ENCODE data around the gene CHKB.

CHKB gene

DNA sequence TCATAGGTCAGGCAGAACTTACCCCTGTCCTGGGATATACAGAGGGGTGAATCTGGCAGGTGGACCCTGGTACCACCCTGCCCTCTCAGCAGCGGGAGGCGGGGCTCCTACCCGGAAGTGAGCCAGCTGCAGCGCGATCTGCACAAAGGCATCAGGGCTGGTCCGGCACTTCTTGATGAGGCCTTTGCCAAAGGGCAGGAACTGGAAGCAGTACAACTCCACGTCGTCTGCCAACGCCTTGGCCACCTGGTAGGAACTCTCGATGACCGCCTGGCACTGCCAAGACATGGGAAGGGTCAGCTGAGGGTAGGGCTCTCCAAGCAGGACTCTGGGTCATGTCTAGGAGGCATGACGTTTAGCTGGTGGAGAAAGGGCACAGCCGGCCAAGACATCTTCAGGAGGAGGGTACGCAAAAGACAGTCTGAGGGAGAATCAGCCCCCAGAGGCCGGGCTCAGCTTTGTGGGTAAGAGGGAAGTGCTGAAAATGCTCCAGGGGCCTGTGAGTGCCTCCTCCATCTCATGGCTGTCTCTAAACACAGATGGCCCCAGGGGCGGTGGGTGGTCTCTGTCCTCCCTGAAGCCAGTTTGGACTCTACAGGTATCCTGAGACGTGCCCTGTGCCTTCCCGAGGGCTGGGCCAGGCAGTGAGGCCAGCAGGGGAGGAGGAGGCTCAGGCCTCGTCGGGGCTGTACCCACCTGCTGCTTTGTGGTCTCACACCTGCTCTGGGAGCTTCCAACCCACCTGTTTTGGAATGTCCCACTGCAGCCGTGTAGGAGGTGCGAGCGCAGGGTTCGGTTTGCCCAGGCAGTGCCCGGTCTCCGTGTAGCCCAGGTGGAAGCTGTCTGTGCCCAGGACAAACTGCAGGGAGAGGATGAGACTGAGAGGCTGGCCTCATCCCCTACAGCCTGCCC is 11.1 kb downstream of the CHKB start:
- DNase-seq: no peak

DNA sequence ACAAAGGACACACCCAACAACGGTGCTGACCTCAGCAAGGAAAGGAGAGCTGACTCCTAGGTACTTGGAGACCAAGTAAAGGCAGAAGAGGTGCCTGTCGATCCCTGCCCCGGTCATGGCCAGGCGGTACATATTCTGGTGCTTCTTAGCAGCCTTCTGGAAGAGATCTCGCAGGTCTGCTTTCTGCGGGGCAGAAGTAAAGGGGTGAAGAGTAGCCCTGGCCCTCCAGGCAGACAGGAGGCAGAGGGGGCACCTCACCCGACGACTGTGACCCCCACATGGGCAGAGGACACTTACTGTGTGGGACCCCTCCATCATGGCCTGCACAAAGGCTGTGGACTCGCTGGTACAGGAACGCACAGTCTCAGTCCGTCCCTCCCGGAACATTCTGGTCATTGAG is 11.8 kb downstream of the CHKB start:
- DNase-seq: no peak

DNA sequence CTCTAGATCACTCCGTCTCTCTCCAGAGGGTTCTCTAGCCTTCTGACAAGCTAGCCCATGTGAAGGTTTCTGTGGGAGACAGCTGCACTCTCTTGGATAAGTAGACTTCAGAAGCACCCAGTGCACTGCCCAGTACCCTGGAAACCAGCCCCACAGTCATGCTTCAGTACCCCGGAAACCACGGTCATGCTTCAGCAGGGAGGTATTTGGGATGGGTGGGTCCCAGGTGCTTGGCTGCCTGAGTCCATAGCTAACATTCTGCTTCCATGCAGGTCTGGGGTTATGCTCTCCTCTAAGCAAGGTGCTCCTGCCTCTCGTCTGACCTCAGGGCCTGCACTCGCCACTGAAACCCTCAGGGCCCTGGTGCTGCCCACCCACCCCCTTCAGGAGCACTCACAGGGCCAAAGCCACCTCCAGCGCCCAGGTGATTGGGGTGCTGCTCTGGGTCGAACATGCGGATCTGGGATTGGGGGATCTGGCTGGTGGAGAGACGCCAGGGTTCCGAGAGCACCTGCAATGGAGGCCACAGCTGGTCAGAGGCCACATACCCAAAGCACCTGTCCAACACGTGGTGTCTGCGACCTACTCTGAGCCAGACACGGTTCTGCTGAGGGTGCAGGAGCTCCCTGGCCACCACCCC is 12.6 kb downstream of the CHKB start:
- DNase-seq: no peak

DNA sequence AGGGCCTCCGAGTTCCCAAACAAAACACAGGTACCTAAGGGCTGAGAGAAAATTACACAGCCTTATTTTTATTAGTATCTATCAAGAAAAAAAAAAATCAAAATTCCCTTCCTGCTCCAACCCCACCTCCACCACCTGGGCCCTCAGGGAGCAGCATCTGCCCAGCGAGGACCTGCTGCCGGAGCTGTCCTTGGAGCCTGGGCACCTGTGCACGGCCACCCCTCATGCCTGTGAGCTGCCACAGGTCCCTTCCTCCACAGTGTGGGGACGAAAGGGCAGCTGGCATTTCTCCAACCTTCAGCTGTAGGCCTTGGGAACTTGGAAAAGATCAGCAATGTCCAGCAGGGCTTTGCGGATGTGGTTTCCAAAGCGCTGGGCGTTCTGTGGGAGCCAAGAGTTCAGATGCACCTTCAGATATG is 13.6 kb downstream of the CHKB start:
- DNase-seq: no peak

DNA sequence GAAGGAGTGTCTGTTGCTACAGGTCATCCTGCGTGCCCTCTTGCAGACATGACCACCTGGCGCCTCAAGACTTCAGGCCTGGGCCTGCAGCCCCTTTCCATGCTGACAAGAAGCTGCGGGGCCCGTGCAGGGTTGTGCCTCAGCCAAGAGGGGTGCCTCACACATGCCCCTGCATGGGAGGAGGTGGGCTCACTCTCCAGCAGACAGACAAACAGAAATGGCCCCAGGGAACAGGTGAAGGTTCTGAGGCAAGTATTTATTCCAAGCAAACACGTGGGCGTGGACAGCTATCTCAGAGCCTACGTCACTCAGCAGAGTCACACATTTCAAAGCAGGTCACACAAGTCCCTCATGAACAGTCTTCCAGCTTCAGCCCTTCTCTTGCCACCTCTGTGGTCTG is 14.0 kb downstream of the CHKB start:
- DNase-seq: no peak

DNA sequence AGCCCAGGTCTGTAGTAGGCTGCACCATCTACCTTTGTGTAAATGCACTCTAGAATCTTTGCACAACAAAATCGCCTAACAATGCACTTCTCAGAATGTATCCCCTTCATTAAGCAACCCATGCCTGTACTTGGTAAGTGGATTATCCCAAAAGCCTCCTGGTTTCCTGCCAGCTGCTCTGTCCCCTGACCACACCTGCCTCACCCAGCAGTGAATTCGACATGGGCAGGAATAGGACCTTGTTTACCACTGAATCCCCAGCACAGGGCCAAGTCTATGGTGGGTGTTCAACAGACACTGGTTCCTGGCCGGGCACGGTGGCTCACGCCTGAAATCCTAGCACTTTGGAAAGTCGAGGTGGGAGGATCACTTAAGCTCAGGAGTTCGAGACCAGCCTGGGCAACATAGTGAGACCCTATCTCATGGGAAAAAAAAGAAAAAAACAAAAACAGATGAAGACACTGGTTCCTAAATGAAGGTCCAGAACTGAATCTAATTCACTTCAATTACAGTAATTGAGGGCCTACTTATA is 14.9 kb downstream of the CHKB start:
- no peak for DNase-seq

DNA sequence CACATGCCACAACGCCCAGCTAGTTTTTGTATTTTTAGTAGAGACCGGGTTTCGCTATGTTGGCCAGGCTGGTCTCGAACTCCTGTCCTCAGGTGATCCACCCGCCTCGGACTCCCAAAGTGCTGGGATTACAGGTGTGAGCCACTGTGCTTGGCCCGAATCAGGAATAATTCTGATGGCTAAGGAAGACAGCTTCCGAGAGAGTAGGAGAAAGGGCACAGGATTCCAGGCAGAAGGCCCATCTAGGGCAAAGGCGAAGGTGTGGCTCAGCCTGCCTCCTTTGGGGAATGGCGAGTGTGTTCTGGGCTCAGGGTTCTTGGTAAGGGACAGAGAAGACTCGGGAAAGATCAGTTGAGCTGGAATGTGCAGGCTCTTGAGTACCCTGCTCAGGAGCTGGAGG is 18.4 kb downstream of the CHKB start:
- DNase-seq: no peak

DNA sequence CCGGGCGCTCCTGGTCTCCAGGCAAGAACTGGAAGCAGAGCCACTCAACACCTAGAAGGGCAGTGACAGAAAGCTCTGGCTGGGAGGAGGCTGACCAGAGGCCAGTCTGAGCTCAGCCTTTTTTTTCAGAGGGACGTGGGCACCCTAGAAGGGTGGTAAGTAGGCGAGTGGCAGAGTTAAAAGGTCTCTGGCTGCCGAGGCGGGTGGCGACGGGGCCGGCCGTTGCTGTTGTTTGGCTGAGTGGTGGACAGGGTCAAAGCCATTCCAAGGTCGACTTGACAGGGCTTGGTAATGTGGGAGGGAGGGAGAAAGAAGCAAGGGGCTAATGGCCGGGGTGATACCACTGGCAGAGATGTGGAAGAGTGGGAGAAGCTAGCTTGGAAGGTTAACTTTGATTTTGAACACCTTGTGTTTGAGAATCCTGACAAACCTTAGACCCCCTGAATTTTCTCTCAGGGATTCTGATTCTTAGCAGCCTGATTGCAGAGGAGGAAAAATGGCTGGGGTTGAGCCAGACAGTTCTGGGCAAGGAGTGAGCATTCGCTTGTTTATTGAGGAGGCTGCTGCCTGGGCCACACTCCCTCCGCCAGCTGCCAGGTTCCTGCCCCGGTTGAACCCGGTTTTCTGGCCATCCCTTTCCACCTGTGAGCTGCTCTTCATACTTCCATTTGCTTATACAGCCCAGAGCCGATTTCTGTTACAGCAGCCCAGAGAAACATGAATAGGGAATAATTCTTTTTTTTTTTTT is 19.1 kb downstream of the CHKB start:
- no peak for DNase-seq

DNA sequence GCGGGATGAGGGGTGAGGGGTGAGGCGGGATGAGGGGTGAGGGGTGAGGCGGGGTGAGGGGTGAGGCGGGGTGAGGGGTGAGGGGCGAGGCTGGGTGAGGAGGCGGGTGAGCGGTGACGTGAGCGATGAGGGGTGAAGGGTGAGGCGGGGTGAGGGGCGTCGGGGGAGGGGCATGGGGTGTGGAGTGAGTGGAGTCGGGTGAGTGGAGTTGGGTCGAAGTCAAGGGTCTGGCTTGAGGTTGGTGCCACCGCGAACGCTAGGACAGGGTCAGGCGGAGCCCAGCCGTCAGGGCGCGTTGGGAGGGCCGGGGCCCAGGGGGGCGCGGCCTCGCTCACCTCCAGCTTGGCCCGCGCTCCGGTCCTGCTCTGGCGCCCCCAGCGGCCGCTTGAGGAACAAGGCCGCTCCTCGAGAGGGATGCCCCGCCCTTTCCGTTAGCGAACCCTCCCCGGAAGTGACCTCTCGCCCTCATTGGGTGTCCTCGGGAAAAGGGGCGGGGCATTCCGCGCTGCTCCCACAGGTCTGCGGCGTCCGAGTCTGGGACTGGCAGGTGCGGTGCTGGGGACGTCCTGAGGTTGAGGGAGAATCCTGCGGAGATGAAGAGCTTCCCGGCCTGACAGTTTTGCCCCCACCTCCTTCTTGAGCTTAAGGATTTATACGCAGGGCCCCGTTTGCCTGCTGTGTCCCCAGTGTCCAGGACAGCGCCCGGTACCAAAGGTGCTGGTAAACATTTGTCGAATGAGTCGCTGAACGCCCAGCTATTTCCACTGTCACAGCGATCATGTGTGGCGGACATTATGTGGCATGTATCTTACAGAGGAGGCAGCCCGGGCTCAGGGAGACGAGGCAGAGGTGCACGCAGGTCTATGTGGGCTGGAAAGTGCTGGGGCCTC is 19.9 kb downstream of the CHKB start, which contains the start of gene SYCE3:
Gene SYCE3 (minus strand): TSS at position 397 of the 890 bp plus-strand sequence. CDS start 6,514 bp downstream, outside the sequence.
- DNase-seq: peak; percentile 97

DNA sequence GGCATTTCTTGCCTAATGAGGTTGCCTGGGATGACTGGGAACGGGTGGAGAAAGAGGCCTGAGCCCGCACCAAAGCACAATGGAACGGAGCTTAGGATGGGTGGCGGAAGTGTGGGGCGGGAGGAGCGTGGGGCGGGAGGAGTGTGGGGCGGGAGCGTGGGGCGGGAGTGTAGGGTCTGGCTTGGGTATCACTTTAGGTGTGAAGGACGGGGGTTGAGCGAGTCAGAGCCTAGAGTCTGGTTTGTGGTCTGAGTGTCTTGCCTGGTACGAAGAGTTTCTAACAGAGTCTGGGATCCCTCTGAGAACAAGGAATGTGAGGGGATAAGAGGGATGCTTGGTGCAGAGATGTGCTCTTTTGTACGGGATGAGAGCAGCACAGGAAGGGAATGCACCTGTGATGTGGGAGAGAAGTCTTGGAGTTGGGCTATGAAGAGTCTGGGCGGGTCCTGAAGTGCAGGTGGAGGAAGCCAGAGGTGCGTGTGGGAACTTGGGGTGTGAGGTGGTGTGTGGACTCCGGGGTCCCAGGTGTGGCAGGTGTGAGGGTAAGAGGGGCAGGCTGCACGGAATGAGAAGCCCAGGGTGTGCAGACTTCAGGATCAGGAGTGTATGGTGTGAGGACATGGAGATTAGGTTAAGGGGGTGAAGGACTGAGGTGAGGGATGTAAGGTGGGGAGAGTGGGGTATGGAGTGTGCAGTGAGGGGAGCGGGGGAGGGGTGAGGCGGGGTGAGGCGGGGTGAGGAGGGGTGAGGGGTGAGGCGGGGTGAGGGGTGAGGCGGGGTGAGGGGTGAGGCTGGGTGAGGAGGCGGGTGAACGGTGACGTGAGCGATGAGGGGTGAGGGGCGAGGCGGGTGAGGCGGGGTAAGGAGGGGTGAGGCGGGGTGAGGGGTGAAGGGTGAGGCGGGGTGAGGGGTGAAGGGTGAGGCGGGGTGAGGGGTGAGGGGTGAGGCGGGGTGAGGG is 21.0 kb downstream of the CHKB start:
- DNase-seq: no peak

DNA sequence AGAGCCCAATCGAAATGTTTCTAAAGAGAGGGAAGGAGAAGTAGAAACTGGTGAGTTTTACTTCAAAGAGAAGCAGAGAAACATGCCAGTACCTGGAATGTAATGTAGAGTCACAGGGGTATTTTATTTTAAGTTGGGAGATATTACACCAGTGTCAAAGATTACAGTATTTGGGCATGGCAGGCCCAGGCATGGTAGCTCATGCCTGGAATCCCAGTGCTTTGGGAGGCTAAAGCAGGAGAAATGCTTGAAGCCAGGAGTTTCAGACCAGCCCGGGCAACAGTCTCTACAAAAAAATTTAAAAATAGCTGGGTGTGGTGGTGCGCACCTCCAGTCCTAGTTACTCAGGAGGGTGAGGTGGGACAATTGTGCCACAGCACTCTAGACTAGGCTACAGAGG is 22.6 kb downstream of the CHKB start:
- DNase-seq: no peak

DNA sequence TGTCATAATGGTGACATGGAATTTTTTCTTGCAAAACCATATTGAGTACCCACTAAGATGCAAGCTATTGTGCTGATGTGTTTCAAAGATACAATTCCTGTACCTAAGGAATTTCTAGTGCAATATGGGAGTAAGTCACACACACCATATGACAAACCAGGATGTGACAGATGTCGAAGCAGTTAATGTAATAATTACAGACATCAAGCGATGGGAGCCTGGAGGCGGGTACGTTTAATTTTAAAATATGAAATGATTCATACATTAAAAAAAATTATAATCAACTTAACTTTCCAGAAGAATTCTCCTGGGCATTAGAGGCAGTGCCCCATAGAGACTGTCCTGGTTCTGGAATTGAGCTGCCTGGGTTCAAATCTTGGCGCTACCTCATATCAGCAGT is 25.9 kb downstream of the CHKB start:
- no peak for DNase-seq

DNA sequence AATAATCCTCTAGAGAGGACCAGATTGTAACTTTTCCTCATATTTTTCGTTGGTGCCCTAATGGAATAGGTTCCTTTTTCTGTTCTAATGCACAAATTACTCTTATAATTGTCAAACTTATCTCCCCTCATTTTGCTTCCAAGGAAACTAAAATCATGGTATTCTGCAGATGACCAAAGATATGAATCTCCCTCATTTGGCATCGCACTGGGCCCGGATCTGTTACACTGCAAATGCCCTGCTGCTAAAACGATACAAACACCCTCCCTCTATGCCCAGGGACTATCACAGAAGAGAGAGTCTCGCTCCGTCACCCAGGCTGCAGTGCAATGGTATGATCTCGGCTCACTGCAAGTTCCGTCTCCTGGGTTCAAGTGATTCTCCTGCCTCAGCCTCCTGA is 29.3 kb downstream of the CHKB start:
- DNase-seq: no peak

DNA sequence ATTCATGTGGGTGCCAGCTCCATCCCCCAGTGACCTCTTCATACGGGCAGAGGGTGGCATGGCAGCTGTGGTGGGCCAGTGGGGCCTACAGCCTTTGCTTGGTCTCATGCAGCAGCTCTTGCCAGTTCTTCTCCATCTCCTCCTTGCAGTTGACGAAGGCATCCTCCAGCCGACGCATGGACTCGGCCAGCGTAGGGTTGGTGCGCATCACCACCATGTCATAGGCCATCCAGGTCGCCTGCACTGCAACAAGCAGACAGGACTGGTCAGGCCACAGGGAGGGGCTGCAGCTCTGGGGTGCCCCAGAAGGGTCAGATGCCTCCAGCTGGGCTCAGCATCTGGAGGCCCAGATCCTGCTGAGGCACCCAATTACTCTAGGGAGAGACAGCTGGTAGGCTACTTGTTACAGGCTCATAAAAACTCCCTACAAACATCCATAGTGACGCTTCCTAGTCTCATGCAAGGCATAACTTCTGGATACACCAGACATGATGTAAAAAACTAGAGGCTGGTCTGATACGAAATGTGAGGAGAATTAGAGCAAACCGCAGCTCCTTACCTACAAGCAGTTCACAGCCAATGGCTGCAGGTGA is 31.4 kb downstream of the CHKB start:
- DNase-seq: no peak

DNA sequence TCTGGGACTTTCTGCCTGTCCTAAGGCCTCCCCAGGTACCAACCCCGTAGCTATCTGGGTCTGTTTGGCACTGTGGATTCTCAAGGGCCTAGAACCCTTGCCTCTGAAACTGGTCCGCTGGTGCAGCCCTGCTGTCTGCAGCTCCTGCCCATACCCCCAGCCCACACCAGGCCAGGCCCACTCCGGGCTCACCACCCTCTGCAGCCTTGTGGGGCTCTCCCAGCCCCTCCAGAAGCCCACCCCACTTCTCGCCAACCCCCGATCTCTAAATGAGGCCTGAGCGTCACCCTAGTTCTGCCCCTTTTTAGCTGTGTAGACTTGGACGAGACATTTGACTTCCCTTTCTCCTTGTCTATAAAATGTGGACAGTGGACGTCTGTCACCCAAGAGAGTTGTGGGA is 32.3 kb downstream of the CHKB start:
- DNase-seq: no peak

DNA sequence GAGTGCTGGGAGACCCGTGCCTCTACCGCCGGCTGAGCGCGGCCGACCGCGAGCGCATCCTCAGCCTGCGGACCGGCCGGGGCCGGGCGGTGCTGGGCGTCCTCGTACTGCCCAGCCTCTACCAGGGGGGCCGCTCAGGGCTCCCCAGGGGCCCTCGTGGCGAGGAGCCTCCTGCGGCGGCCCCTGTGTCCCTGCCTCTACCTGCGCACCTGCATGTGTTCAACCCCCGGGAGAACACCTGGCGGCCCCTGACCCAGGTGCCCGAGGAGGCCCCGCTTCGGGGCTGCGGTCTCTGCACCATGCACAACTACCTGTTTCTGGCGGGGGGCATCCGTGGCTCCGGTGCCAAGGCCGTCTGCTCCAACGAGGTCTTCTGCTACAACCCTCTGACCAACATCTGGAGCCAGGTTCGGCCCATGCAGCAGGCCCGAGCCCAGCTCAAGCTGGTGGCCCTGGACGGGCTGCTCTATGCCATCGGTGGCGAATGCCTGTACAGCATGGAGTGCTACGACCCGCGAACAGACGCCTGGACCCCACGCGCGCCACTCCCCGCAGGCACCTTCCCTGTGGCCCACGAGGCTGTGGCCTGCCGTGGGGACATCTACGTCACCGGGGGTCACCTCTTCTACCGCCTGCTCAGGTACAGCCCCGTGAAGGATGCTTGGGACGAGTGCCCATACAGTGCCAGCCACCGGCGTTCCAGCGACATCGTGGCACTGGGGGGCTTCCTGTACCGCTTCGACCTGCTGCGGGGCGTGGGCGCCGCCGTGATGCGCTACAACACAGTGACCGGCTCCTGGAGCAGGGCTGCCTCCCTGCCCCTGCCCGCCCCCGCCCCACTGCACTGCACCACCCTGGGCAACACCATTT is 33.5 kb downstream of the CHKB start:
- peak; percentile 24 for DNase-seq

DNA sequence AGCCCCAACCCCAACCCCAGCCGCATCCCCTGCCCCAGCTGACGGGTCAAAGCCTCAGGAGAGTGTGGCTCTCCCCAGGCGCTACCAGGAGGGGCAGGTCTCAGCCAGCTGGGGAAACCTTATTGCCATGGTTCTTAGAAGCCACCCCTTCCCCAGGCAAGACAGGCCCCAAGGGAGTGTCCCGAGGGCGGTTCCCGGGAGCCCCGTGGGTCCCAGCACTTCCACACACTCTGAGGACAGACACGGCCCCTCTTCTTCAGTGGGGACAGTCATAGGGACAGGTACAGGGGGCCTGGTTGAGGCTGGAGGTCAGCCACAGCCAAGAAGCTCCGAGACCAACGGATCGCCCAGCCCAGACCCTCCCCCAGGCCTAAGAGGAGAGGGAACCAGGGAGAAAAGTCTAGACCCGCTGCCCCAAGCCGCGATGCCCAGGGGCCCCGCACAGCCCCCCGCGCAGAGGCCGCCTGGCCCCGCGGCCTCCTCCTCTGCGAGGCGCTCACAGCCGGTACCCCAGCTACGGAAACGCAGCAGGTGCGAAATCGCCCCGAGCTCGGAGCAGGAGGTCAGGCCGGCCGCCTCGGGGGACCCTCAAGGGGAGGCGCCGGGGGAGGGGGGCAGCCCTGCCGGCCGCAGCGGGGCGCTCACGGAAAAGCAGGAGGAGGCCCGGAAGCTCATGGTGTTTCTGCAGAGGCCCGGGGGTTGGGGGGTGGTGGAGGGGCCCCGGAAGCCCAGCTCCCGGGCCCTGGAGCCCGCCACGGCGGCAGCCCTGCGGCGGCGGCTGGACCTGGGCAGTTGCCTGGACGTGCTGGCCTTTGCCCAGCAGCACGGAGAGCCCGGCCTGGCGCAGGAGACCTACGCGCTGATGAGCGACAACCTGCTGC is 34.4 kb downstream of the CHKB start:
- DNase-seq: peak; percentile 67

DNA sequence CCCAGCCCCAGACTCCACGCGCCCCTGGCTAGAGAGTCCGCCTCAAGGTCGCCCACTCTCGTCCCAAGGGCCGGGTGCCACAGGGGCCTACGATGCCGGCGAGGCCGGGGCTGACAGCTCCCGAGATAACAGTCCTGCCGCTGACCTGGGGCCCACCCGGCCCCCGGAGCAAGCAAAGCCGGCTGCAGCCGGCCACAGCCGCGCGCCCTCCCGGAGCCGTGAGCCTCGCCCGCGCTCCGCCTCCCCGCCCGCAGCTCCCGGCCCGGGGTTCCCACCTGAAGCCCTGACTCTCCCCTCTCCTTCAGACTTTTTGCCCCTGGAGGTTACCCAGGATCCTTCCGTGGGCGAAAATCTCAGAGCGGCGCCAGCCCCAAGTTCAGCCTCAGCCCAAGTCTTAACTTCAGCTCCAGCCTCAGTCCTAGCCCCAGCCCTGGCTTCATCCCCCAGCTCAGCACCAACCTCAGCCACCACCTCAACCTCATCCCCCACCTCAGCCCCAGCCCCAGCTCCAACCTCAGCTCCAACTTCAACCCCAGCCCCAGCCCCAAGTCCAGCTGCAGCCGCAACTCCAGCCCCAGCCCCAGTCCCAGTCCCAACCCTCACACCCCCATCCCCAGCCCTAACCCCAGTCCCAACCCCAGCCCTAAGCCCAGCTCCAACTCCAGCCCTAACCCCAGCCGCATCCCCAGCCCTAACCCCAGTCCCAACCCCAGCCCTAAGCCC is 35.2 kb downstream of the CHKB start:
- no peak for DNase-seq
